ENCODE measurements around the gene KAZALD1. TPM values are rescaled to one million over a fixed set of nuclear protein-coding genes. Genes with fewer than 3 reads are reported as not detected.
A peak's percentile ranks its signal among the peaks of the same experiment; 100 is the strongest.

KAZALD1 gene
- total and polyA plus RNA-seq, 10 of the 15 experiments (the other 5 are each of a cell fraction or from before 2014, with no cell fraction given): 0.10 to 4.3 (median 1.9) TPM

- no peak for TF ChIP-seq ZBTB4 (CRISPR knock-in tag; IDR thresholded peaks at IDR 0.05)
- TF ChIP-seq ATF2 (IDR thresholded peaks at IDR 0.05; ENCODE audit: low read length): no peak
- TF ChIP-seq ZNF207 (IDR thresholded peaks at IDR 0.05; ENCODE audit: borderline replicate concordance): no peak
- no peak for TF ChIP-seq ZNF592 (IDR thresholded peaks at IDR 0.05)
- no peak for TF ChIP-seq ZNF687 (IDR thresholded peaks at IDR 0.05)
- TF ChIP-seq SREBF2 (IDR thresholded peaks at IDR 0.05; ENCODE audit: low read length): no peak
- peak; percentile 47 for TF ChIP-seq ATF7 (IDR thresholded peaks at IDR 0.05; ENCODE audit: low read depth)
- no peak for TF ChIP-seq SRF (IDR thresholded peaks at IDR 0.05; ENCODE audit: low read depth in 2 of 2, low read length in 2 of 2)
- no peak for TF ChIP-seq TCF3 (IDR thresholded peaks at IDR 0.05; ENCODE audit: borderline replicate concordance, insufficient read depth, low read depth, low read length)
- TF ChIP-seq CBX3 (IDR thresholded peaks at IDR 0.05; ENCODE audit: borderline replicate concordance, low read depth): no peak
- no peak for TF ChIP-seq CBFB (IDR thresholded peaks at IDR 0.05; ENCODE audit: low read depth)
- TF ChIP-seq POLR2AphosphoS5 (IDR thresholded peaks at IDR 0.05; ENCODE audit: low read length): no peak
- TF ChIP-seq BCL3 (IDR thresholded peaks at IDR 0.05; ENCODE audit: borderline replicate concordance, insufficient read depth, low read depth, low read length, poor library complexity, severe bottlenecking): no peak
- no peak for TF ChIP-seq CEBPB (IDR thresholded peaks at IDR 0.05; ENCODE audit: borderline replicate concordance in 1 of 2, low read depth in 2 of 2, low read length in 2 of 2)
These were observed 49.0 kb upstream of the KAZALD1 start (continued) for GRCh38 chr10:101012525-101013364.

All from GM12878 (cell line).